ENCODE measurements around the gene CDC42BPB.

Gene CDC42BPB

DNA sequence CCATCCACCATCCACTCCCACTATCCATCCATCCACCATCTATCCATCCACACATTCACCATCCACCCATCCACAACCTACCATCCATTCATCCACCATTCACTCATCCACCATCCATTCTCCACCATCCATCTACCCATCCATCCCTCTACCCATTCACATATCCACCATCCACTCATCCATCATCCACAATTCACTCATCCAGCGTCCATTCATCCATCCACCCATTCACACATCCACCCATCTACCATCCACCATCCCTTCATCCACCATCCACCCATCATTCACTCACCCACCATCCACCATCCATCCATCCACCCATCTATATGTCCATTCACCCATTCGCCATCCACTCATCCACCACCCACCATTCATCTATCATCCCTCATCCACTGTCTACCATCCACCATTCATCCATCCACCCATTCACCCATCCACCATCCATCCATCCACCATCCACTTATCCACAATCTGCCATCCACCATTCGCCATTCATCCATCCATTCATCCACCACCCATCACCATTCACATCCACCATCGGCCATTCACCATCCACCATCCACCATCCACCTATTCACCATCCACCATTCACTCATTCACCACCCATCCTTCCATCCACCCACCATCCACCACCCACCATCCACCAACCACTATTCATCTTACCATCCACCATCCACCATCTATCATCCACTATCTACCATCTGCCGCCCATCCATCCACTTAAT is 136.9 kb downstream of the CDC42BPB start:
- DNase-seq (ENCODE audit: low spot score): no peak
- no peak overlapping the region for H3K27ac Mint-ChIP-seq
- H3K36me3 Mint-ChIP-seq (ENCODE audit: low read depth): no peaks in the 10 kb centered on the region
- no peaks in the 10 kb centered on the region for H3K9me3 Mint-ChIP-seq
- peaks cover 2% of the 10 kb centered on the region for H3K4me1 Mint-ChIP-seq (ENCODE audit: low read depth)
- H3K27me3 Mint-ChIP-seq (ENCODE audit: low read depth): peaks cover 12% of the 10 kb centered on the region
- H3K4me3 Mint-ChIP-seq: no peak overlapping the region

DNA sequence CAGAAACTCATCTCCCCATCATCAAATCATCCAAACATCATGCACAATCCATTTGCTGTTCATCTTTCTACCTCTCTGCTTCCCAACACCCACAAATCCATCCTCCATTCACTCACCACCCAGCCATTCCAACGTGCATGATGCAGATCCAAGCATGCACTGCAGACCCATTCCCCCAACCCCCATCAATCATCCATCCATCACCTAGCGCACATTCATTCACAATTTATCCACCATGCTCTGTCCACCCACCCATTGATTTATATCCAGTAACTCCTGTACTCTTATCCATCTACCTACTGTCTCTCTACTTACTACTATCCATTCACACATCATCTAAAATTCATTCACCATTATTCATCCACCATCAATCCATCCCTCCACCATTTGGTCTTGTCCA is 138.9 kb downstream of the CDC42BPB start:
- DNase-seq (ENCODE audit: low spot score): no peak
- H3K27ac Mint-ChIP-seq: no peak overlapping the region
- H3K36me3 Mint-ChIP-seq (ENCODE audit: low read depth): no peaks in the 10 kb centered on the region
- H3K4me1 Mint-ChIP-seq (ENCODE audit: low read depth): peaks cover 2% of the 10 kb centered on the region
- H3K4me3 Mint-ChIP-seq: no peak overlapping the region
- peaks cover 4% of the 10 kb centered on the region for H3K27me3 Mint-ChIP-seq (ENCODE audit: low read depth)
- no peaks in the 10 kb centered on the region for H3K9me3 Mint-ChIP-seq

DNA sequence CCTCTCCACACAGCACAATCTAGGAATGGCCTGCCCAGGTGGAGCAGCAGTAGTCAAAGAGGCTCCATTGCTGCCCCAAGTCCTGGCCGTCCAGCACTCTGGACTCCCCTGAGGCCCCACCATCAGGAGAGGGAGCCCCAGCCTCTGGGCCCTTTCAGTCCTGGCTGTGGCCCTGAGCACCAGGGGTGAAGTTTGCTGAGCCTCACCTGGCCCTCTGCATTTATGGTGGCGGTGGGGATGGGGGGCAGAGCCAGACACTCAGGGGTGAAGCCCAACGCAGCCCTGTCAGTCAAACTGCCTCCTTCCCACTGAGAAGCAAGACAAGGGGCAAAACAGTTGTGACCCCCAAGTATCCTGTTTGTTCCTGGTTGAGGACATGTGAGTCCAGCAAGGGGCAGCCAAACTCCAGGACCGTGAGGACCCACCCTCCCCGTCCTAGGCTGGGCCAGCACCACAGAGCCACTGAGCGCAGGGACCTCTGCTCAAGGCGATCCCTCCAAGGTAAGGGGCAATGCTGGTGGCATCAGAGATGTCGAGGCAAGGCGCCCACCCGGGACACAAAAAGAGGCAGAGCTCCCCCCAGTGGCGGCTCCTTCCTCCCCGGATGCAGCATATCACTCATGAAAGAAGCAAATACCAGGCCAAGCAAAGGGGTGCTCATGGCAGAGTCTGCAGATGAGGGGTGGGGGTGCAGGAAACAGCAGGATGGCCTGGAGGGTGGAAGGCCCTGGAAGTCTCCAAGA is 139.7 kb downstream of the CDC42BPB start:
- peak overlapping the region; percentile 65 for H3K27ac Mint-ChIP-seq
- peaks cover under 1% of the 10 kb centered on the region for H3K27me3 Mint-ChIP-seq (ENCODE audit: low read depth)
- H3K4me3 Mint-ChIP-seq: no peak overlapping the region
- no peaks in the 10 kb centered on the region for H3K4me1 Mint-ChIP-seq (ENCODE audit: low read depth)
- peak; percentile 33 for DNase-seq (ENCODE audit: low spot score)
- no peaks in the 10 kb centered on the region for H3K36me3 Mint-ChIP-seq (ENCODE audit: low read depth)
- H3K9me3 Mint-ChIP-seq: no peaks in the 10 kb centered on the region

DNA sequence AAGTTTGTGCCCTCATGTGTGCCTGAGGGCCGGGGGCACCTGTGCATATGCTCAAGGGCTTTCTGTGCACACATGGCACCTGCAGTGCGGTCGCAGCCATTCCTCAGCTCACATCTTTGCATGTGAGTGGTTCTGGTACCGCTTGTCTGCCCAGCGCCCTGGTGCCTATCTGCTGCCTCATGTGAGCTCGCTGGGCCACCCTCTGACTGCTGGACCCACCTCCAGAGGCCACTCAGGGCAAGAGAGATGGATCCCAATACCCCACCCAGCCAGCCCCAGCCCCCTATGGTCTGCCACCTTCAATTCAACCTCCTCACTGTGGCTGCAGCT is 140.3 kb downstream of the CDC42BPB start:
- H3K27me3 Mint-ChIP-seq (ENCODE audit: low read depth): no peaks in the 10 kb centered on the region
- no peaks in the 10 kb centered on the region for H3K9me3 Mint-ChIP-seq
- no peak for DNase-seq (ENCODE audit: low spot score)
- peak overlapping the region; percentile 65 for H3K27ac Mint-ChIP-seq
- H3K4me1 Mint-ChIP-seq (ENCODE audit: low read depth): no peaks in the 10 kb centered on the region
- H3K36me3 Mint-ChIP-seq (ENCODE audit: low read depth): no peaks in the 10 kb centered on the region
- no peak overlapping the region for H3K4me3 Mint-ChIP-seq

DNA sequence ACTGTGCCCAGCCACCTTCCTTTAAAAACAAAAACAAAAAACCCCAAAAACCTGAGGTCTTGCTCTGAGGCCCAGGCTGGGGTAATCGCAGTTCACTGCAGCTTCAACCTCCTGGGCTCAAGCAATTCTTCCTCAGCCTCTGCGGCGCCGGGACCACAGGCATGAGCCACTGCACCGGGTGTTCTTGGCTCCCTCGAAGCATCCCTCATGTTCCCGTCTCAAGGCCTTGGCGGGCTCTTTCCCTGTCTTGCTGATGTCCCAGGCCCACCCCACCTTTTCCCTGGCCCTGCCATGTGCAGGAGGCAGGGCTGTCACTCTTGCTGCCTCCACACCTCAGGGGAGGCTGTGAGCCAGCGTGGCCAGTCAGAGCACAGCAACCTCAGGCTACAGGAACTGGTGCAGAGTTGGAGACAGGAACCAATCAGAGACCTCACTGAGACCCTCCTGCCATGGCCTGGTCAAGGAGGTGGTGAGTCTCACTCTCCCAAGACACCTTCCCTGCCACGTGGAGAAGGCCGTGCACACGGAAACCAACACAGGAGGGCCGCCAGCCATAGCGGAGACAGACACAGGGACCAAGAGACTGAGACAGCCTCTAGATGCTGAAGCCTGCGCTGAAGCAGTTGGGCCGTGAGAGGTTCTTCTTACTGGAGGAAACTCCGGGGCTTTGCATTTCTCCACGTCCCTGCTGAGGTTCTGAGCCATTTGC is 140.8 kb downstream of the CDC42BPB start:
- H3K4me1 Mint-ChIP-seq (ENCODE audit: low read depth): no peaks in the 10 kb centered on the region
- no peak for DNase-seq (ENCODE audit: low spot score)
- no peak overlapping the region for H3K4me3 Mint-ChIP-seq
- no peaks in the 10 kb centered on the region for H3K36me3 Mint-ChIP-seq (ENCODE audit: low read depth)
- H3K27ac Mint-ChIP-seq: no peak overlapping the region
- no peaks in the 10 kb centered on the region for H3K9me3 Mint-ChIP-seq
- H3K27me3 Mint-ChIP-seq (ENCODE audit: low read depth): no peaks in the 10 kb centered on the region

DNA sequence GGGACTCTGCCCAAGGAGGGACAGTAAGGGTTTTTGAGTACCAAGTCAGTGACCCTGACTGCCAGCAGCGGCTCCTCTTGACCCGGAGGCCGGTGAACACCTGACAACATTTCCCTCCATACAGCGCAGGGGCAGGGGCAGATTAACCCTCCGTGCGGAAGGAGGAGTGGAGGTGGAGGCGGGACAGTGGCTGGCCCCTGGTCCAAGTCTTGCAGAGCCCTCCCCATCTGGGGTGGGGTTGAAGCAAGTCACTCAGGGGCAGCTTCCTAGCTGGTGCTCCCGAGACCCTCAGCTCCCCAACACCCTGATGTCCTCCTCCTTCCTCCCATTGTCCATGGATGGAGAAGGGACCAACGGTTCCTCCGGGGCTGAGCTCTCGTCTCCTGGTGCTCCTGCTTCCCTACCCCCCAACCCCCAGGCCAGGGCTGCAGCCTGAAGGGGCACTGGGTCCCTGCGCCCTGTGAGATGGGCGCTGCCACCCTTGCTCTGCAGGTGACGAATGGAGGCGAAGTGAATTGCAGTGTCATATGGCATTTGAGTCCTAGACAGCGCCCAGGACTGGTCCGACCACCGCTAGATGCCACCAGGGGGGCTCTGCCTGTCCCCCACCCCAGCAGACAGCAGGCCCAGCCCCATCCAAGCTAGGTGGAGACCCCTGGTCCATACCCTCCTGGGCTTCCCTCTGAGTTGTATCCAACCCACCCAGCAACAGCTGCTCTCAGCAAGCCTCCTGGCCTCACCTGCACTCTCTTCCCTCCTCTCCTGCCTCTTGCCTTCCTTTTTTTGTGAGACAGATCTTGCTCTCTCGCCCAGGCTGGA is 141.8 kb downstream of the CDC42BPB start:
- H3K27ac Mint-ChIP-seq: peak overlapping the region; percentile 27
- no peak overlapping the region for H3K4me3 Mint-ChIP-seq
- no peaks in the 10 kb centered on the region for H3K9me3 Mint-ChIP-seq
- no peaks in the 10 kb centered on the region for H3K36me3 Mint-ChIP-seq (ENCODE audit: low read depth)
- DNase-seq (ENCODE audit: low spot score): no peak
- no peaks in the 10 kb centered on the region for H3K27me3 Mint-ChIP-seq (ENCODE audit: low read depth)
- H3K4me1 Mint-ChIP-seq (ENCODE audit: low read depth): no peaks in the 10 kb centered on the region

DNA sequence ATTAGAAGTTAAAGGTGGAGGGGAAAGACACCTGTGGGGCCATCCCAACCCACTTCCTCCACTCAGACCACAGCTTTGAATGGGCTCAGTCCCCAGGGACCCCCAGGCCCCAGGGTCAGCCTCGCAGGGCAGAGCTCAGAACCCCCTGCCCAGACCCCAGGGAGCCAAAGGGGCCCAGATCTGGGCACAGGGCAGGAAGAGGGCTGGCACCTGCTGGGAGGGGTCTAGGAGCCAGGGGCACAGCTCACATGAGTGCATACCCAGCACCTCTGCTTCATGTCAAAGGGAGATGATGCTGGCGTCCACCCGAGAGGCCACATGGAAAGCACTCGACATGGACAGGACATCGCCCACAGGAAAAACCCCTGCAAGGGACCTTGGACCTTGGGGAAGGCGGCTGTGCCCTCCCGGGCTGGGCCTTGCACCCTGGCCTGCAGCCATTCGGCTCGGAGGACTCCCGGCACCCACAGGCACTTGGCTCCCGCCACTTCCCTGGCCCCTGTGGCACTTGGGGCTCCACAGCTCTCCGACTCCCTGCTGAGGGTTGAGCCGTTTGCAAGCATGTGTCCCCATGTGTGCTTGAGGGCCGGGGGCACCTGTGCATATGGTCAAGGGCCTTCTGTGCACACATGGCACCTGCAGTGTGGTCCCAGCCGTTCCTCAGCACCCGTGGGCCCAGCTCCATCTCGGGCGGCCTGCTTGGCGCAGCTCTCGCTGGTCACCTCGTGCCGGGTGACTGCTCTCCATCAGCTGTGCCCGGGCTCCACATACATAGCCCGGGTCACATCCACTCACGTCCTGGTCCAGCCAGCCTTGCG is 142.7 kb downstream of the CDC42BPB start:
- DNase-seq (ENCODE audit: low spot score): no peak
- H3K4me1 Mint-ChIP-seq (ENCODE audit: low read depth): no peaks in the 10 kb centered on the region
- H3K9me3 Mint-ChIP-seq: no peaks in the 10 kb centered on the region
- no peaks in the 10 kb centered on the region for H3K36me3 Mint-ChIP-seq (ENCODE audit: low read depth)
- no peaks in the 10 kb centered on the region for H3K27me3 Mint-ChIP-seq (ENCODE audit: low read depth)
- no peak overlapping the region for H3K27ac Mint-ChIP-seq
- no peak overlapping the region for H3K4me3 Mint-ChIP-seq

DNA sequence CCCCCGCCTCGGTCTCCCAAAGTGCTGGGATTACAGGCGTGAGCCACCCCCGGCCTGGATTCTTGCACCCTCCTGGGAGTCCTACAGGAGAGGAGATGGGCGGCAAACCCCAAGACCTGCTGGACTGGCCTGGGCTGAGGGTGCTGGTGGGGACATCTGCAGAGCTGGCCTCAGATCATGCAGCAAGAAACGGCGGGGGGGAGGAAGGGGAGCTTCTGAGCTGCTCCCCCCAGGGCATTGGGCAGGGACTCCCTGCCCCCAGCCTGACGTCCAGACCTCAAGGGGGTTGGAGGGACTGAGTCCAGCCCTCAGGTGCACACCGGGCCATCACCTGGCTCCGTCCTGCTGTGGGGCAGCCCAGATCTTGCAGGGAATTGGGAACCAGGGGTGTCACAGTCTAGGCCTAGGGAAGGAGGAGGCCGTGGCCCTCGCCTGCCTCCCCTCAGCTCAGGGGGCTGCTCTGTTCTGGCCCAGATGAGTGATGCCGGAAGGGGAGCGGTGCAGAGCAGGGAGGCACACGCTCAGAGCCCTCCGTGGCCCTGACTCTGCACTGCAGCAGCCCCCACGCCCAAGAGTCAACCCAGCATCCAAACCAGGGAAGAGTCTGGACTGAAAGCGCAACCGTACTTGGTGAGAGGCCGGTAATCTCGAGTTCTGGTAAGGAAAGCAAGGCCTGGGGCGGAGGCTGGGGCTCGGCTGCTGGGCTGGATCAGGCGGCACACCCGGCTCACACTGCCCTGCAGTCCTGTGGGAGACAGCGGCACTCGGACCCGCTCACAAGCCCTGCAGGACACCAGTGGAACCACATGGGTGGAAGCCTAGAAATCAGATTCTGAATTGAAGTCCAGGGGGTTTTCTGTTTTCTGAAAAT is 143.8 kb downstream of the CDC42BPB start:
- no peak for DNase-seq (ENCODE audit: low spot score)
- Mint-ChIP-seq H3K36me3 (ENCODE audit: low read depth) (no peaks in the 10 kb centered on the region), H3K27me3 (ENCODE audit: low read depth) (no peaks in the 10 kb centered on the region), H3K27ac (no peak overlapping the region), H3K4me3 (no peak overlapping the region), H3K4me1 (ENCODE audit: low read depth) (no peaks in the 10 kb centered on the region), H3K9me3 (no peaks in the 10 kb centered on the region)

DNA sequence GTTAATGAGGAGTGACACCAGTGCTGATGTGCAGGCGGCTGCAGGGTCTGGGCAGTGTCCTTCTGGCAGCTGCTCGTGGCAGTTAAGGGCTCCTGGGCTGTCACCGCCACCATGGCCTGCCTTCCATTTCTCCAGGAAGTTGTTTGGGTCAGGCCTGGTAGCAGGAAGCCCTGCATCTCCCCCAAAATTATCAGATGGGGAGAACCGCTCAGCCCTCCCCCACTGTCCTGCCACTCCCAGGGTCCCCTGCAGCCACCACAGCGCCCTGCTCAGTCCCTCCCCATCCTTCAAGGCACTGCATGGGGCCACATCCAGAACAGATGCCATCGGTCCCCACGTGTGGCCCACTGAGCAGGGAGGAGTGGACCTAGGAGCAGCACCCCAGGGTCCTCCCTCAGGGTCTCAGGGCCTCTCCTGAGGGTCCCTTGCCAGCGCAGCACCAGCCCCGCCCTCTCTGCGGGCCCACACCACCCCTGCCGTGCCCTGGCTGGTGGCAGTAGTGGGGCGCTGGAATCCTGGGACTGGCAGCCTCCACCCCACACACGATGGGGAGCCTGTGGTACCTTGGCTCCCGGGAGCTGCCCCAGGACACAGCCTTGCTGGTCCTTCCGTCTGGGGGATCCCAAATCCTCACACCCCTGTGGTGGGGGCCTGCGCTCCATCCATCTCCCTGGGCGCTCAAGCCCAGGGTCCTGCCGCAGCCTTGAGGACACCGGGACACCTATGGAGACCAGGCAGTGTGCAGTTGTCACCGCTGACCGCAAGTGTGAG is 145.2 kb downstream of the CDC42BPB start:
- no peaks in the 10 kb centered on the region for H3K27me3 Mint-ChIP-seq (ENCODE audit: low read depth)
- no peak for DNase-seq (ENCODE audit: low spot score)
- no peak overlapping the region for H3K4me3 Mint-ChIP-seq
- peaks cover 3% of the 10 kb centered on the region for H3K36me3 Mint-ChIP-seq (ENCODE audit: low read depth)
- H3K27ac Mint-ChIP-seq: no peak overlapping the region
- H3K4me1 Mint-ChIP-seq (ENCODE audit: low read depth): no peaks in the 10 kb centered on the region
- no peaks in the 10 kb centered on the region for H3K9me3 Mint-ChIP-seq

- H3K27me3 Mint-ChIP-seq (ENCODE audit: low read depth): no peaks in the 10 kb centered on the region
- no peak overlapping the region for H3K27ac Mint-ChIP-seq
- H3K9me3 Mint-ChIP-seq: no peaks in the 10 kb centered on the region
- H3K4me3 Mint-ChIP-seq: no peak overlapping the region
- H3K36me3 Mint-ChIP-seq (ENCODE audit: low read depth): peaks cover 5% of the 10 kb centered on the region
- no peak for DNase-seq (ENCODE audit: low spot score)
- H3K4me1 Mint-ChIP-seq (ENCODE audit: low read depth): no peaks in the 10 kb centered on the region
Observed at GRCh38 chr14:102911541-102911951, 145.8 kb downstream of the CDC42BPB start.

GRCh38 chr14:102910442-102910841 is 146.9 kb downstream of the CDC42BPB start:
- peaks cover 10% of the 10 kb centered on the region for H3K36me3 Mint-ChIP-seq (ENCODE audit: low read depth)
- H3K9me3 Mint-ChIP-seq: no peaks in the 10 kb centered on the region
- DNase-seq (ENCODE audit: low spot score): no peak
- H3K4me1 Mint-ChIP-seq (ENCODE audit: low read depth): no peaks in the 10 kb centered on the region
- H3K27ac Mint-ChIP-seq: no peak overlapping the region
- no peak overlapping the region for H3K4me3 Mint-ChIP-seq
- H3K27me3 Mint-ChIP-seq (ENCODE audit: low read depth): no peaks in the 10 kb centered on the region

GRCh38 chr14:102909911-102910310 is 147.4 kb downstream of the CDC42BPB start:
- no peak overlapping the region for H3K27ac Mint-ChIP-seq
- no peak for DNase-seq (ENCODE audit: low spot score)
- H3K4me3 Mint-ChIP-seq: no peak overlapping the region
- H3K36me3 Mint-ChIP-seq (ENCODE audit: low read depth): peaks cover 14% of the 10 kb centered on the region
- no peaks in the 10 kb centered on the region for H3K9me3 Mint-ChIP-seq
- no peaks in the 10 kb centered on the region for H3K4me1 Mint-ChIP-seq (ENCODE audit: low read depth)
- H3K27me3 Mint-ChIP-seq (ENCODE audit: low read depth): no peaks in the 10 kb centered on the region

Data from T-helper 2 cell treated with Interferon-gamma antibody and Interleukin-4, amounts not matched to agents 5 μg/mL and 100 μg/mL, for 36 hours (primary cell).